DMS114 treated with DMSO at 0.1 percent for 48 hours (cell line): ENCODE measurements around the gene PTGR3.

Experiments
- DNase-seq: peaks from one replicate; lab custom pipeline; 2025; ENCODE audit not compliant: unreplicated experiment; lab: John Stamatoyannopoulos, UW

Gene PTGR3

DNA sequence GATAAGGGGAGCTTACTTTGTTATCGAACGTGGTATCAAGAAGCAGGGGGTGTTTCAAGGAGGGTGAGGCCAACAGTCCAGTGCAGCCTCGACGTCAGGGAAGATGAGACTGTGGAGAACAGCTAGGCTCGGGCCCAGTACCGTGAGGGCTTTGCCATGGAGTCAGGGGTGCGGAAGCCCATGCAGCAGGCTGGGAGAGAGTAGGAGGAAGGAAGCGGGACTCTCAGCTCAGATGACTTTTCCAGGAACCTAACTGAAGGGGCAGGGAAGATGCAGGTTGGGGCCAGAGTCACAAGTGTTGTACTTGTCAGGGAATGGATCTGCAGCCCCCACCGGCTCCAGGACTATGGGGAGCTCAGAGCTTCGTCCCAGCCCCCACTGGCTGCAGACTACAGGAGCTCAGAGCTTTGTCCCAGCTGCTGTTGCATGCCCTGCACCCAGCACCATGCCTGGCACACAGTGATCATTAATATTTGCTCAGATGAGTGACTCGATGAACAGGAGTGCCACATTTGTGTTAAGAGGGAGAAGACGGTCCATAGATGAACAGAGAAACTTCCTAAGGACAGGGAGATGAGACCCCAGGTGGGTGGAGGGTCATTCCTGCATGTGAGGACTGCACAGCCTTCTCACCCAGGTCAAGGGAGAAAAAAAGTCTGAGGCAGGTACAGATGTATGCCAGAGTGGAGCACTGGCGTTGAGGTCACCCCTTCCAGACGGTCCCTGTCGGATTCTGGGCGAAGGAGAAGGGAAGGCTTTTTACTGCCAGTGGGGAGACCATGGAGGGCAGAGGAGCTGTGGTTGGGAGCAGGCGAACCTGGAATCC lies 36.4 kb downstream of the PTGR3 start:
- DNase-seq = no peak

DNA sequence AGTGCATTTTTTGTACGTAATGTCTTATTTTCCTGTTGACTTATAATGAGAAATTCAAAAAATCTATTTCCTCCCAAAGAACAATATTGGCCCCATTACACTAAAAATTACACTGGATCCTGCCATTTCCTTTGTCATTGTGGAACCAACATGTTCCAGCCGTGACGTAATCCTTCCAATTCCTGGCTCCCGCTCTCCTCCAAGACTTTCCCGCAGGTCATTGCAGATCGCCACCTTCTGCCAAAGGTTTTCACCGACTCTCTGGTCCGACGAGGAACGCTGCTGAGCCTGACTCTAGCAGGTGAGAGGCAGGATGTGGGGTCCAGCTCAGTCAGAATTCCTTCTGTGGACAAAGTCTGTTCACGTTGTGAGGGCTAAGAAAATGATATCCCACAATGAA lies 38.0 kb downstream of the PTGR3 start:
- DNase-seq = no peak

DNA sequence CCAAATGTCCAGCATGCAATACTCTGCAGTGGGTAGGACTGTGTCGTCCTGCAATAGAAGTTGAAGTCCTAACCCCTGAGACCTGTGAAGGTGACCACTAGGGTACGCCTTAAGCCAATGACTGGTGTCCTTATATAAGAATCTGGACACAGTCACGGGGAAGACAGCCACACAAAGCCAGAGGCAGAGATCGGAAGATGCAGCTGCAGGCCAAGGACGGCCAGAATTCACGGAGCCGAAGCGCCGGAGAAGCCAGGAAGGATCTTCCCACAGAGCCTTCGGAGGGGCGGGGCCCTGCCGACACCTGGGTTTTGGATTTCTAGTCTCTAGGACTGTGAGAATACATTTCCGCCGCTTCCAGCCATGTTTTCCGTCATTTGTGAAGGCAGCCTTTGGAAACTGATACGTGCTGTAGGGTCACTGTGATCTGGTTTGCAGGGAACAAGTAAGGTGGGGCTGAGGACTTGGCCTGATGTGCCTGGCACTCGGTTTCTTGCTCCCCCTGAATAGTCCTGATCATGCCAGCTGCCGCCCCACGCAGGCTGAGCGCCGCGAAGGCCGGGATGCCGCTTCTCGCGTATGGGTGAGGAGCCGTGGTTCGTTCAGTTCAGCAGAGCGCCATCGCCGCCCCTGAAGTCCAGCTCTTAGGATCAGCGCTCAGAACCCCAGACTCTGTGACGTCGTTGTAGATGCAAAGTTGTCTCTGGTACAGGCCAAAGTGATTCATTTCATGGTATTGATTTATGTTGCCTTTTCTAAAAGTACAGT lies 38.7 kb downstream of the PTGR3 start:
- DNase-seq = no peak

DNA sequence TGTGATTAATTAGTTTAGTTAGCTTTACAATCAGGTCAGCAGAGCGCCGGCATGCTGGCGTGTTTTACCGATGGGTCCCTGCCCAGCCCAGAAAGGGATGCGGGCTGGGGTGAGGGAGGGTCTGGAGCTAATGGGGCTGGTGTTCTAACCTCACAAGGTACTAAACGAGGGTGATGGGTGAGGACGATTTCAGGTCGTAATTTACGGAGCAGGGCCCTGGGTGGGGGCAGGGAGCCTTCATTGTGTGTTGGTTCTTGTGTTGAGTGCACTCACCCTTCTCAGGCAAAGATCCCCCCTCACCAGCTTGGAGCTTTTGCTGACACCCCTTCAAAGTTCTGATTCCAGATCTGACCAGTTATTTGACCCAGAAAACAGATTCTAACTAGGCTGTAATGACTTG lies 39.5 kb downstream of the PTGR3 start:
- DNase-seq = no peak

DNA sequence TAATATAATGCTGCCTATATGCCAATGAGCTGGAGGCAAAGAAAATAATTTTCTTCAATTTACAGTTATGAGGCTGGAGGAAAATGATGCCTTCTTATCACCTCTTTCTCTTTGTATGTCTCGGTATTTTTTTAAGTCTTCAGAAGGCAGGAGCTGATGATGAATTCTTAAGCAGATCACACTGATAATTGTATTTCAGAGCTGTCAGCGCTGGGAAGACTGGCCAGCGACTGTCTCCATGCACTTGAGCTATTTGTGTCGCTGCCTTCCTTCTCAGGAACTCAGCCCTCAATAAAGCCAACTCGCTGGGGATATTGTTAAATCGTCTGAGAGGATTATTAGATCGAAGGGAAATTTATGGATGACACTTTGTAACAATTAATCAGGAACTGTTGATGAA lies 40.3 kb downstream of the PTGR3 start:
- no peak for DNase-seq

DNA sequence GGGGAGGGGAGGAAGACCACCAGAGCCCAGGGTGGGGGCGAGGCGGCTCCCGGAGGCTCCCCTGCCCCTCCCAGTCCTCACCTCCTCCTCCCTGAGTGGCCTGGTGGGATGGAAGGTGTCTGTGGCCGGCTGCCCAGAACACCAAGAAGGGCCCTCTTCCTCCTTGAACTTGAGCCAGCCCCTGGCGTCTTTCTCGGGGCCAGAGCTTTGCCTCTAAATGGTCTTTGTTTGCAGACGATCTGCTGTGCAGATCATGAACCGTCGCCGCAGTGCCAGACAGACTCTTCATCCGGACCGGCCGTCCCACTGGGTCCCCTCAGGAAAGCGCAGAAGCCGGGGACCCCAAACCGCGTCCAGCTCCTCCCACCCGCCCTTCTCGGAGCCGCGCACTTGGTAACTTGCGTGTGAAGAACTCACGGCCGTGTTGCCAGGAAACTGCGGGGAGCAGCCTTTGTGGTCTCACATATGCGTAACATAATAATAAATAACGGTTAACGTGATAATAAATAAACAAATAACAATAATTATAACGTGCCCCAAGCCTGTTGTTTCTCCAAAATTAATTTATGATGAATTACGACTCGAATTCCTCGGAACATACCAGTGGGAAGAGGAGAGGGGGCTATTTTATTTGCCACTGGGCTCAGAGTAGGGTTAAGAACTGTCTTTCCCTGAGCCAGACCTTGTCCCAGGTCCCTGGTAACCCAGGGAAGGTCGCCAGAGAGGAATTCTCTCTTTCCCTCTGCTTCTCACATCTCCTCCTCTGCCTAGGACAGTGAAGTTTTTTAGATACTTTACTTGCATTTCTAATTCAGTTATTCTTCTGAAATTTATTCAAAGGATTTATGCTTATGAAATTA lies 41.0 kb downstream of the PTGR3 start:
- DNase-seq = no peak

DNA sequence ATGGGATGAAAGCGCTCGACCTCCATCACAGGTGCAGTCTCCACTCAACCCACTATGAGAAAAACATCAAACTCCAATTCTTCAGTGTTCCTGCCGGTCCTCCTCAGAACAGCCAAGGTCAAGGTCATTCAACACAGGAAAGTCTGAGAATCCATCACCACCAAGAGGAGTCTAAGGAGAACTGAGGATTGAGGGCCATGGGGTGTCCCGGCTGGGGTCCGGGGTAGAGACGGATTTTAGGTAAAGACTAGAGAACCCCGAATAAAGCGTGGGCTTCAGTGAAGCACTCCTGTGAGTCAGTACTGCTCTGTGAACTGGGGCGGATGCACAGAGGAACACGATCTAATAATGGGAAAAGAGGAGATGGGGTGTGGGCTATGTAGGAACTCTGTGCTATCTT lies 41.8 kb downstream of the PTGR3 start:
- no peak for DNase-seq

DNA sequence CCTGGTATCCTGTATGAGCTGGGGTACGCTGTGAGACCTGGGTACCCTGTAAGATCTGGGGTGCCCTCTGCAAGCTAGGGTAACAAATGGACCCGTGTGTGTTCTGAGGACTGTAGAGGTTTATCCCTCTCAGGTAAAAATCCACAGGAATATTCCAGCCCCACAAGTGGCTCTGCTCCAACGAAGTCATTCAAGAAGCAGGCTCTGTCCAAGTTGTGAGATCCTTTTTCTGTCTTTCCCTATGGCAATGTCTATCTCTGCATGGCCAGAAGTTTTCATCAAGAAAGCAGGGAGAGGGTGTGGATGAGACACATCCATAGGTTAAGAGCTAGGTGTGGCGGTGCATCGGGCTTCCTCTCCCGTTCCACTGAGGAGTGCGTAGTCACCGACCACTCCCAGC lies 43.0 kb downstream of the PTGR3 start:
- no peak for DNase-seq

DNA sequence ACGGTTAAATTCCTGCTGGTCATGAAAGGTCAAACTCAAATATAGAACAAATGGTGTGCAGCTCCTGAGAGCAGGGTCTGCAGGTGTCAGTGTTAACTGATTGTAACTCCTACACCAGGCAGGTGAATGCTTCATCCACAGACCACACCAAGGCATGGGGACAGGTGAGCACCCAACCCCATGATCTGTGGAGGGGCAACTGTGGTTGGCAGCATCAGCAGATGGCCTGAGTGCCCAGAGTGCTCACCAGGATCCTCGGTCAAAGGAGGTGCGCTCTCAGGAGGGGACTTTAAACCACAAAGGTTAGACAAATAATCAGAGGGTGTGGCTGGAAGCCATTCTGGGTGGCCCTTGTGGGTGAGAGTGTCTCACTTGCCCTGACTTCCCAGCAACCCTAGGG lies 44.5 kb downstream of the PTGR3 start:
- DNase-seq = no peak

DNA sequence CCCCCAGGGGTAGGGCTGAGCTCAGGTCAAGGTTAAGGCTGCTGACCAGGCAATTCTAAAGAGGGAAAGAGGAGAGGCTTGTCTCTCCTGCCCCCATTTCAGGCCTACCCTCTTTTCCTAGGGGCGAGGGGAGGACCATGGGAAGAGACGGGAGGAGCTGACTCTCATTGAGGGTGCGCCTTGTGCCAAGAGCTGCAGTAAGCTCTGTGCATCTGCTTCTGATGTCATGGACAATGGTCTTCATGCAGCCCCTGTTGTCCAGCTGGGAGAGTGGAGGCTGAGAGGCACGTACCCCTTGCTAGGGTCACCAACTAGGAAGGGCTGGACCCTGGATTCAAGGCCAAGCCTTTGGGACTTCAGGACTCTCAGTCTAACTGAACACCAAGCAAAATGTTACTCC lies 45.2 kb downstream of the PTGR3 start:
- no peak for DNase-seq

DNA sequence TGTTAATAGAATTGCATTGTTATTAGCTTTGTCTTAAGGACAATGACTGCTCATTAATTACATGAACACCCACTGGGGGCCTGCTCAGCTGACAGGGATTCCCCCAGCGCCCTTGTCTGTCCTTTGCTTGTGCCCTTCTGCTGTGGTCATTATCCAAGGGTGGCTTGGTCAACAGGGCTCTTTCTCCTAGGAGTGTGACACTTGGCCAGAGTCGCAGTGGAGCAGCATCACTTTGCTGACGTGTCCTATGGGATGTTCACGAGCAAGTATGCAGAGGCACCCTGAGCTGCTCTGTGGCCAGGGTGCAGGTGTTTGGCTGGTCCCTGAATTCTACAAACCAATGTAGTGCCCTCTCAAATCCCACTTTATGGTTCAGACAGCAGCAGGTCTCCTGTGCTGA lies 46.0 kb downstream of the PTGR3 start:
- DNase-seq = no peak

DNA sequence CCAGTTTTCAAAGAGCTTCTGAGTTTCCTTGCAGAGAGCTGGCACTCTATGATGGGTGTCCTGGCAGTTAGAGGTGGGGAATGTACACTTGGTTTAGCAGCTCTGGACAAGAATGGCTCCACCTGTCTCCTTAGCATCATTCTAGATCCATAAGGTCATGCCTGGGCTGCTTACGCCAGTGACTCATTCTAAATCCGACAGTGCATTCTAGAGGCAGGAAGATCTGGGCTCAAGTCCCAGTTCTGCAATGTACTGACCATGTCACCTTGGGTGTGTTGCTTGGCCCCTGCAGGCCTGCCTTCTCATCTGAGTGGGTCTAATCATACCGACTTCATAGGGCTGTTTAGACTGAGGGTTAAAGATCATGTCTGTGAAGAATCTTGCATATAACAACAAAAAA lies 46.5 kb downstream of the PTGR3 start:
- no peak for DNase-seq

DNA sequence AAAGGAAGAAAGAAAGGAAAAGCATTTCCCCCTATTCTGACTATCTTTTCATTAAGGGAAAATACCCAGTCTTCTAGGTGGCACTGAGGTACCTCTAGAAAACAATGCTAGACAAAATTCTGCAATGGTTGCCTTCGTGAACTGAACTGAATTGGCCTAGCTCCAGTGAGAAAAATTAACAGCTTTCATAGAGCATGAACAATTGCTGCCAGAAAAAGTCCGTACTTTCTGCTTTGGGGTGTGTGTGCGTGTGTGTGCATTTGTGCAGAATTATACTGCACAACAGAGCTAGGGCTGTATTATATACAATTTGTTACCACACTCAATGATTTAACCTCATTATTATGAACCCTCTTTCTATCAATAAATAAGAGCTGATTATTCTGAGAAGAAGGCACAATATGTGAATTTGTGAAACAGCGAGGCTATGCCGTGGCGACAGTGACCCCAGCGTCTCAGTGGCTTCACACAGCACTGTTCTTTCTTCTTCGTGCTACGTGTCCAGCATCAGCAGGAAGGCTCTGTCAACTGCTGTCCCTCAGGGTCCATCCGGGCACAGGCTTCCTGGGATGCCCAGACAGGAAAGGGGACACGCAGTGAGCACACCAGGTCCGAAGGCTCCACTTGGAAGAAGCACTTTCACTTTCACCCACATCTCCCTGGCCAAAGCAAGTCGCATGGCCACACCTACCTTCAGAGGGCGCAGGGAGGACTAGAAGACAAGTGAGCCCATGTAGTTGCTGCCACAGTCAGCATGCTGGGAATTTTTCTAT lies 47.5 kb downstream of the PTGR3 start:
- no peak for DNase-seq

DNA sequence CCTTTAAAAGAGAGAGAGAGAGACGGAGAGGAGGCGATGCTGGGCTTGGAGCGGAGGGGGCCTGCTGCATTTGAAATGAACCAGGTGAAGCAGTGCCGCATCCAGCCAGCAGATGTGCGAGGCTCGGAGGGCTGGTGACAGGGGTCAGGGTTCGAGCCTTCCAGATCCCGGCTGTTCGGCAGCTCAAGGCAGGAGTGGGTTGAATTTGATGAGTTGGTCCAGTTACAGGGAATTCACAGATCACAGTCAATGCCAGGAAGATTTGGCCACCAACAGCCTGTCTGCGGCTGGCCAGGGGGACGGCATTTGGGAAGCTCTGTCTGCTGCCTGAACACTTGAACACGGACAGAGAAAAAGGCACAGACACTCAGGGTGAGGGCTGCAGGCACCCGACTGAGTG lies 48.6 kb downstream of the PTGR3 start:
- DNase-seq = no peak

DNA sequence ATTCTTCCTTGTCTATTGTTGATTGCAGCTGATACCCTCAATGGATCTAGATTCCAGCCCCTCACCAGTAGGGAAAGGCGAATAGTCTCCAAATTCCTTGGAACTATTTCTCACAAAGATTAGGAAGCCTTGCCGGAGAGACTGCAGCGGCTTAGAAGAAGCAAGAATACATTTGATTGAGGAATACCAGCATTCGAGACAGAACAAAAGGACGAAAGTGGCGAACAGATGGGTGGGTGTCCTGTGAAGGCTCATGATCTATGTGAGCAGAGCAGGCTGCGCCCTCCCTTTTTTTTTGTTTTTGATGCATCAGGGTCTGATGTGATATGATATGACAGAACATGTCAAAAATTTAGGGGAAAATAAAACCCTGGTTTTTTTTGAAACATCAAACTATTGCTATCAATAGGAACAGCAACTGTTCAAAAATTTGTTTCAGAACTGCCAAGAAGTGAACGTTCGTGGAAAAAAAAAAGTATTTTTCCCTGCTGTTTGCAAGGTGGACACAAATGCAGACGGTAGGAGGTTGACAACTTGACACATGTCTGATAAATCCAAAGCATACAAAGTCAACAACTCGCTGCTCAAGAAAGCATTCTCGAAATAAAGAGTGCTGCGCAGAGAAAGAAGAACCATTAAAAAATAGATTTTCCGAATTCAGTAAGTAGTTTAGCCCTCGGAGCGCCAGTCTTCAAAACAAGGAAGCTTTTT lies 49.1 kb downstream of the PTGR3 start:
- DNase-seq = no peak

DNA sequence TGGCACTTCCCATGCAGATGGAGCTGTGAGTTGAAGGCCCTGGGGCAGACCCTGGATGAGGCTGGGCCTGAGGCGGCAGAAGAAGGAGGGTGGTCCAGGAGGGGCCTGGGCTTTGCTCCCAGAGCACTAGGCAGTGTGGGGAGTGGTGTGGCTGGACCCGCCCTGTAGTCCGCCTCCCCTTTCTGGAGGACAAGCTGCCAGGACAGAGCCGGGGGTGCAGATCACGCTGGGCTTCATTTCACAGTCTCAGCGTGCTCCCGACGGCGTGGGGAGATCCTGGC lies 49.8 kb downstream of the PTGR3 start:
- DNase-seq = no peak
